MCF 10A (cell line): ENCODE measurements around the gene NKAIN4. TPM values are rescaled to one million over a fixed set of nuclear protein-coding genes. Genes with fewer than 3 reads are reported as not detected.

Experiments used
- BruUV-seq: library from RNA; stranded (reverse); fragments of 400-500 nt; replicated peaks from 2 replicates; lab custom pipeline; 2021; lab: Mats Ljungman, UMichigan
- CTCF ChIA-PET: fragments of 300-600 bp; sonication (Branson Sonifier 250); formaldehyde crosslinking; extraction: SDS; loops from one replicate; lab custom pipeline; 2021; ENCODE audit warnings: antibody characterized with exemption, inconsistent platforms; lab: Yijun Ruan, JAX
- POLR2A ChIA-PET: fragments of 300-600, 350-650 bp; sonication (Branson Sonifier 250); formaldehyde crosslinking; extraction: SDS; loops from one replicate; lab custom pipeline; 2020; ENCODE audit warnings: antibody characterized with exemption, inconsistent platforms; lab: Yijun Ruan, JAX
- DNase-seq: peaks from one replicate; pipeline ENCODE4 v3.0.0-alpha.2; 2018; ENCODE audit not compliant: unreplicated experiment
- H3K27ac Mint-ChIP-seq: one replicate; pipeline ENCODE4 v1.8.0; 2022; ENCODE audit warnings: mild to moderate bottlenecking, low read depth, mixed read lengths; ENCODE audit not compliant: unreplicated experiment
- H3K27me3 Mint-ChIP-seq: one replicate; pipeline ENCODE4 v1.8.0; 2022; ENCODE audit warnings: mixed read lengths; ENCODE audit not compliant: insufficient read depth, unreplicated experiment
- H3K36me3 Mint-ChIP-seq: one replicate; pipeline ENCODE4 v1.8.0; 2022; ENCODE audit warnings: mild to moderate bottlenecking, moderate library complexity, mixed read lengths; ENCODE audit not compliant: insufficient read depth, unreplicated experiment
- H3K4me1 Mint-ChIP-seq: one replicate; pipeline ENCODE4 v1.8.0; 2022; ENCODE audit warnings: mixed read lengths; ENCODE audit not compliant: insufficient read depth, unreplicated experiment
- H3K4me3 Mint-ChIP-seq: one replicate; pipeline ENCODE4 v1.8.0; 2022; ENCODE audit warnings: mild to moderate bottlenecking, moderate library complexity, mixed read lengths; ENCODE audit not compliant: unreplicated experiment
- H3K9me3 Mint-ChIP-seq: one replicate; pipeline ENCODE4 v1.8.0; 2022; ENCODE audit warnings: mixed read lengths; ENCODE audit not compliant: unreplicated experiment
- intact Hi-C: fragments of 100-400 bp; cut with micrococcal nuclease; formaldehyde crosslinking; loops from 2 replicates; pipeline ENCODE4 v1.14.1; 2022
- total RNA-seq: library from RNA; stranded (reverse); gene quantifications from 2 replicates; pipeline ENCODE4 v1.2.3, GENCODE V29; 2022
- TF ChIP-seq, protein P1 (sequence below): fragments of 200-600 bp; IDR thresholded peaks from one replicate; pipeline ENCODE4 v1.8.0; 2022; ENCODE audit warnings: antibody characterized with exemption, mild to moderate bottlenecking; ENCODE audit not compliant: unreplicated experiment

The NKAIN4 gene
- total RNA-seq, 1 experiment from 2014 or later, result not detected

DNA sequence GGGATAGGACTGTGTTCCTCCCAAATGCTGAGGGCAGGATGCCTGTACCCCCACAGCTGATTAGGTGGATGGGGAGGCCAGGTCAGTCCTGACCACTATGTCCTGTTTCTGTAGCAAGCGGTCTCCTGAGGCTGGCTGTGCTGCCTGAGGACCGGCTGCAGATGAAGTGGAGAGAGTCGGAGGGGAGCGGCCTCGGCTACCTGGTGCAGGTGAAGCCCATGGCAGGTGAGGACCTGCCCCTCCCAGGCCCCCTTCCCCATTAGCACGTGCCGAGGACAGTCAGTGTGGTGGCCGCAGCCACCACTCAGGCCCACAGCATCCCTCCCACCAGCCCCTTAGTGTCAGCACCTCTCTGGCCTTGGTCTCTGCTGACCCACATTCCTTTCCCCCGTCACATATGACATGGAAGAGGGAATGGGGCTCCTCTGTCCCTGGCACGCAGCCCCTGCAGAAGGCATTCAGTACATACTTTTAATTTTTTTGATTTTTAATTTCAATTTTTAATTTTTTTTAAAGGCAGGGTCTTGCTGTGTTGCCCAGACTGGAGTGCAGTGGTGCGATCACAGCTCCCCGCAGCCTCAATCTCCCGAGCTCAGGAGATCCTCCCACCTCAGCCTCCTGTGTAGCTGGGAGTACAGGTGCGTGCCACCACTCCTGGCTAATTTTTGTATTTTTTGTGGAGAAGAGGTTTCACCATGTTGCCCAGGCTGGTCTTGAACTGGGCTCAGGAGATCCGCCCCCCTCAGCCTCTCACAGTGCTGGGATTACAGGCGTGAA lies 43.7 kb upstream of the NKAIN4 start:
- Mint-ChIP-seq H3K36me3 (no peaks in the 10 kb centered on the region), H3K27me3 (peaks cover 57% of the 10 kb centered on the region), H3K27ac (no peak overlapping the region), H3K9me3 (peaks cover 8% of the 10 kb centered on the region), H3K4me3 (no peak overlapping the region), H3K4me1 (no peaks in the 10 kb centered on the region)
- BruUV-seq, result no TSS peak
- intact Hi-C loops, result no loop called here
- DNase-seq, result no peak
- POLR2A ChIA-PET, result no interaction called here
- TF ChIP-seq, protein P1, sequence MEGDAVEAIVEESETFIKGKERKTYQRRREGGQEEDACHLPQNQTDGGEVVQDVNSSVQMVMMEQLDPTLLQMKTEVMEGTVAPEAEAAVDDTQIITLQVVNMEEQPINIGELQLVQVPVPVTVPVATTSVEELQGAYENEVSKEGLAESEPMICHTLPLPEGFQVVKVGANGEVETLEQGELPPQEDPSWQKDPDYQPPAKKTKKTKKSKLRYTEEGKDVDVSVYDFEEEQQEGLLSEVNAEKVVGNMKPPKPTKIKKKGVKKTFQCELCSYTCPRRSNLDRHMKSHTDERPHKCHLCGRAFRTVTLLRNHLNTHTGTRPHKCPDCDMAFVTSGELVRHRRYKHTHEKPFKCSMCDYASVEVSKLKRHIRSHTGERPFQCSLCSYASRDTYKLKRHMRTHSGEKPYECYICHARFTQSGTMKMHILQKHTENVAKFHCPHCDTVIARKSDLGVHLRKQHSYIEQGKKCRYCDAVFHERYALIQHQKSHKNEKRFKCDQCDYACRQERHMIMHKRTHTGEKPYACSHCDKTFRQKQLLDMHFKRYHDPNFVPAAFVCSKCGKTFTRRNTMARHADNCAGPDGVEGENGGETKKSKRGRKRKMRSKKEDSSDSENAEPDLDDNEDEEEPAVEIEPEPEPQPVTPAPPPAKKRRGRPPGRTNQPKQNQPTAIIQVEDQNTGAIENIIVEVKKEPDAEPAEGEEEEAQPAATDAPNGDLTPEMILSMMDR, result no peak
- CTCF ChIA-PET, result interaction anchor here (0.8 to 2.8 kb wide), 3 partner anchors 12 to 767 kb away, joined by 3 to 7 read pairs (median 4); no protein-coding TSS in a partner anchor

GRCh38 chr20:63297371-63297781 lies 43.1 kb upstream of the NKAIN4 start:
- Mint-ChIP-seq H3K4me3 (no peak overlapping the region), H3K9me3 (peaks cover 8% of the 10 kb centered on the region), H3K27me3 (peaks cover 51% of the 10 kb centered on the region), H3K27ac (no peak overlapping the region), H3K36me3 (no peaks in the 10 kb centered on the region), H3K4me1 (no peaks in the 10 kb centered on the region)
- intact Hi-C loops, result no loop called here
- TF ChIP-seq, protein P1, result no peak
- no TSS peak for BruUV-seq
- ChIA-PET CTCF (interaction anchor here (0.7 to 2.8 kb wide), 3 partner anchors 12 to 766 kb away, joined by 3 to 7 read pairs (median 4); no protein-coding TSS in a partner anchor), POLR2A (no interaction called here)
- DNase-seq, result no peak

DNA sequence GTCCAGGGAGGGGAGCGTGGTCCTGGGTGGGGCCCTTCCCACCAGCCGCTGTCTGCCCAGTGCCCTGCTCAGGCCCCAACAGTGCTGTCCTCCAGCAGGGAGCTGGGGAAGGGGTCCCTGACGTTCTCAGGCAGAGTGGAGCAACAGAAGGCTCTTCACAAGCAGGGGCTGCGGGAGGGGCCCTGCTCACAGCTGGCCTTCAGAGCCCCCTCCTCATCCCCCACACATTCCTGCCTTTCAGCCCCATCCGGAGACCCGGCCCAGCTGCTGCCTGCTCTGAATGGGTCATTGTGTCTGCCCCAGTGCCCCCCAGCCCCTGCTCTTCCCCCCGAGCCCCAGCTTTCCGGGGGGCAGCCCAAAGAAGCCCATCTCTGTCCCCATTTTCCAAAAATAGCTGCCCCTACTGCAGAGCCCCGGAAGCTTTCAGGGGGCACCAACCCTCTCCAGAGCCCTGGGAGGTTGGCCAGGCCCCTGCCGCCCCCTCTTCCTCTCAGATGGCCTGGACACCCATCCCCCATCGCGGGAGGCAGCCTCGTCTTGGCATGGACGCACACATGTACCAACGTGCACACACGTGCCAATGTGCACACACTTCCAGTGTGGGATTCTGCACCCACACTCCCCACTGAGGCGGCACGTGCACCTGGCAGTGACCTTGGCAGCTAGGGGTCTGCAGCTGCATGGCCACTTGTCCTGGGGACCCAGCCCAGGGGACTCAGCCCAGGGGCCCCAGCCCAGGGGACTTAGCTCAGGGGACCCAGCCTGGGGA lies 42.5 kb upstream of the NKAIN4 start:
- Mint-ChIP-seq H3K9me3 (peaks cover 5% of the 10 kb centered on the region), H3K27ac (no peak overlapping the region), H3K36me3 (no peaks in the 10 kb centered on the region), H3K27me3 (peaks cover 44% of the 10 kb centered on the region), H3K4me3 (no peak overlapping the region), H3K4me1 (no peaks in the 10 kb centered on the region)
- intact Hi-C loops, result no loop called here
- ChIA-PET POLR2A (no interaction called here), CTCF (interaction anchor here (0.7 to 2.8 kb wide), 5 partner anchors 13 to 766 kb away, joined by 3 to 7 read pairs (median 4); no protein-coding TSS in a partner anchor)
- no peak for DNase-seq
- TF ChIP-seq, protein P1, result no peak
- no TSS peak for BruUV-seq

DNA sequence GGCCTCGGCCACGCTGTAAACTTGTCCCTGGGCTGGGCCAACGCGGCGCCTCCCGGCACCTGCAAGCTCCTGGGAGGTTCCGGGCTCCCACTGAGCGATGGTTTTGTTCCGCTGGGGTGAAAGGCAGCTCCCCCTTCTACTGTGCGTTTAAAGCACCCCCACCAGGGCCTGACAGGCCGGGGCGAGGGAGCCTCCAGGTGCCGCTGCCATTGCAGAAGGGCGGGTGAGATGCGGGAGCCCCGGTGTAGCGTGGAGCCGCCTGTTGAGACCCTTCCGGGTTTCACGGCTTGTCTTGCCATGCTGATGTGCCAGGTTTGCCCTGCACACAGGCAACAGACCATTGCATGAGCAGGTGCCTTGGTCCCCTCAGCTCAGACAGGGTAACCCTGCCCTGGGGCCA lies 41.6 kb upstream of the NKAIN4 start:
- Mint-ChIP-seq H3K9me3 (no peaks in the 10 kb centered on the region), H3K4me1 (no peaks in the 10 kb centered on the region), H3K4me3 (no peak overlapping the region), H3K27me3 (peaks cover 36% of the 10 kb centered on the region), H3K27ac (no peak overlapping the region), H3K36me3 (no peaks in the 10 kb centered on the region)
- no peak for DNase-seq
- no TSS peak for BruUV-seq
- ChIA-PET POLR2A (no interaction called here), CTCF (interaction anchor here (0.7 to 2.8 kb wide), 6 partner anchors 14 to 240 kb away, joined by 3 to 11 read pairs (median 6); no protein-coding TSS in a partner anchor)
- intact Hi-C loops, result no loop called here
- TF ChIP-seq, protein P1, result no peak
